Measurements from ENCODE around the gene IL1RAPL1. TPM values are rescaled to one million over a fixed set of nuclear protein-coding genes. Genes with fewer than 3 reads are reported as not detected.
"Not testable (repeated sequence)": the region's sequence is repeated elsewhere in the genome, so short reads cannot be mapped to it uniquely, and the experiment has no call there.

Gene IL1RAPL1
- total RNA-seq, 2 experiments from 2014 or later = not detected

- POLR2A ChIA-PET = no interaction called here
- H3K9me3 Mint-ChIP-seq = no peaks in the 10 kb centered on the region
- no peak overlapping the region for H3K27ac Mint-ChIP-seq
- H3K4me1 Mint-ChIP-seq = no peaks in the 10 kb centered on the region
- no peak overlapping the region for H3K4me3 Mint-ChIP-seq
- DNase-seq (no peak), ATAC-seq (ENCODE audit: low read depth) (no peak)
- H3K36me3 Mint-ChIP-seq = no peaks in the 10 kb centered on the region
- no peaks in the 10 kb centered on the region for H3K27me3 Mint-ChIP-seq
Observed at GRCh38 chrX:29067351-29067750, 480.1 kb downstream of the IL1RAPL1 start.

- DNase-seq (no peak), ATAC-seq (ENCODE audit: low read depth) (no peak)
- Mint-ChIP-seq H3K4me3 (no peak overlapping the region), H3K9me3 (no peaks in the 10 kb centered on the region), H3K36me3 (no peaks in the 10 kb centered on the region), H3K27me3 (no peaks in the 10 kb centered on the region), H3K4me1 (no peaks in the 10 kb centered on the region), H3K27ac (no peak overlapping the region)
- POLR2A ChIA-PET = no interaction called here
Observed at GRCh38 chrX:29071525-29072320, 484.5 kb downstream of the IL1RAPL1 start.

GRCh38 chrX:29082558-29082957 is 495.3 kb downstream of the IL1RAPL1 start:
- Mint-ChIP-seq H3K36me3 (no peaks in the 10 kb centered on the region), H3K4me3 (no peak overlapping the region), H3K27ac (no peak overlapping the region), H3K9me3 (peaks cover 2% of the 10 kb centered on the region), H3K4me1 (no peaks in the 10 kb centered on the region), H3K27me3 (no peaks in the 10 kb centered on the region)
- ATAC-seq (ENCODE audit: low read depth) (no peak), DNase-seq (no peak)
- POLR2A ChIA-PET = no interaction called here

DNA sequence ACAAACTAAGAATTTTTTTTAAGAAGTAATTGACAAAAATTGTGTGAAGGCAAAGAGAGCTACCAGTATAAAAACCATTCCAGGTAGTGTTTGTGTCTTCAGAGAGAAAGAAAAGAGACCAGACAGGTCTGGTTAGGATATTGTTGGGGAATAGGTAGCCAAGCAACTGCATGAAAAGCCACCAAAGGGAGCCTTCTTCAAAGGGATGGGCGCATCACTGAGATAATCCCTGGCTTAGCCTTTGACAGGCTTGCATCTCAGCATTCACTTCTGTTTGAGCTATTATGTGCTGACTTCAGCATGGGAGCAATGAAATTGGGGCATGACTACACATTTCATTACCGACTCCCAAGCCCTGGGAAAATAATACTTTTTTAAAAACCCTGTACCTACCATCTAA is 496.6 kb downstream of the IL1RAPL1 start:
- DNase-seq (no peak), ATAC-seq (ENCODE audit: low read depth) (no peak)
- H3K4me1 Mint-ChIP-seq = no peaks in the 10 kb centered on the region
- POLR2A ChIA-PET = no interaction called here
- no peak overlapping the region for H3K27ac Mint-ChIP-seq
- no peaks in the 10 kb centered on the region for H3K27me3 Mint-ChIP-seq
- H3K9me3 Mint-ChIP-seq = no peaks in the 10 kb centered on the region
- H3K4me3 Mint-ChIP-seq = no peak overlapping the region
- no peaks in the 10 kb centered on the region for H3K36me3 Mint-ChIP-seq

DNA sequence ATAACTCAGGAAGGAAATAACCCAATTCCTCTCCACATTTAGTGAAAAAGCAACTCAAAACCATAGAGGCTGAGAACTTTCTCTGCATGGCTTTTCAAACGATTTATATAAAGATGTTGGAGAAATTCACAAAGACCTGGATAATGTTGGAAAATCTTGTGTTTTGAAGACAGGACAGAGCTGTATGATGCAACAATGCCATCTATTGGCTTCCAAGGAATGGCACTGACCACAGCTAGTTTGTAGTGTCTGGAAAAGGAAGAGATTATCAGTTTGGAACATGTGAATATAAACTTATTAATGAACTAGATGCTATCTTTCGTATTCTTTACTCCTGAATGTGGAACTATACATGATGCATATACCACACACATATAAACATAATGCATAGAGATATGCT is 503.6 kb downstream of the IL1RAPL1 start:
- no peak for DNase-seq
- Mint-ChIP-seq H3K27me3 (no peaks in the 10 kb centered on the region), H3K9me3 (no peaks in the 10 kb centered on the region), H3K4me1 (no peaks in the 10 kb centered on the region), H3K36me3 (no peaks in the 10 kb centered on the region), H3K4me3 (no peak overlapping the region), H3K27ac (no peak overlapping the region)
- no peak for ATAC-seq (ENCODE audit: low read depth)
- POLR2A ChIA-PET = no interaction called here

DNA sequence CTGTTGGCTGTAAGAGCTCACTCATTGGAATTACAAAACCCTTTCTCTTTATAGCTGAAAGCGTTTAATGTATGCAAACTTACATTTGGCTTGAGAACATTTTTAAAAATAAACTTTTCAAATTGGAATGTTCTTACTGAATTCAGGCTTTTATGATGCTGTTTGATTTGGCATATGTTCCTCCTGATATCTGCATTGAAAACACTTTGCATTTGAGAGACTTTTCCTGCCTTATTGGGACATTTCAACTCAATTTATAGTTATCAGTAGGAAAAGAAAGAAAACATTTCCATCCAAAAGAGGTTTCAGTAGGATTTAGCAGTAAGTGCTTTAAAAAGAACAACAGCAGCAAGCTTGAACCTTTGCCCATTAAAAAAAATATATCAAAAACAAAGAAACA is 520.0 kb downstream of the IL1RAPL1 start:
- DNase-seq (no peak), ATAC-seq (ENCODE audit: low read depth) (no peak)
- Mint-ChIP-seq H3K36me3 (no peaks in the 10 kb centered on the region), H3K27ac (no peak overlapping the region), H3K4me1 (no peaks in the 10 kb centered on the region), H3K9me3 (no peaks in the 10 kb centered on the region), H3K27me3 (no peaks in the 10 kb centered on the region), H3K4me3 (no peak overlapping the region)
- POLR2A ChIA-PET = no interaction called here

DNA sequence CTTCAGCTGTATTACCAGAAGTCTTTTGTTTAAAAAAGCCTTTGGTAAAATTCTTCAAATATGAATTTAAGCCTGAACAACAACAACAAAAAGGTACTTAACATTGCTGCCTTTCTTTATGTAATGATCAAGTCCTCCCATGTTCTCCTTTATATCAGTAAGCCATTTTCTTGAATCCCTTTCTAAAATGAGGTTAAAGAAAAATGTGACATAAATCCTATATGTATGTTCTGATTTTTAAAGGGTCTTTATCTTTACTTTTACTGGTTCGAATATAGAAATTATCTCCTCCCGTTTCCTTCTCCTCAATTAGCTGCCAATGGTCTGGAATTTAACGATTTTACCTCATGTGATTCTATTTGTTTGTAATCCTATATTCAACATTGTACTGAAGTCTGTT is 522.8 kb downstream of the IL1RAPL1 start:
- Mint-ChIP-seq H3K27me3 (no peaks in the 10 kb centered on the region), H3K4me3 (no peak overlapping the region), H3K9me3 (no peaks in the 10 kb centered on the region), H3K36me3 (no peaks in the 10 kb centered on the region), H3K27ac (no peak overlapping the region), H3K4me1 (no peaks in the 10 kb centered on the region)
- ATAC-seq (ENCODE audit: low read depth) (no peak), DNase-seq (no peak)
- POLR2A ChIA-PET = no interaction called here

DNA sequence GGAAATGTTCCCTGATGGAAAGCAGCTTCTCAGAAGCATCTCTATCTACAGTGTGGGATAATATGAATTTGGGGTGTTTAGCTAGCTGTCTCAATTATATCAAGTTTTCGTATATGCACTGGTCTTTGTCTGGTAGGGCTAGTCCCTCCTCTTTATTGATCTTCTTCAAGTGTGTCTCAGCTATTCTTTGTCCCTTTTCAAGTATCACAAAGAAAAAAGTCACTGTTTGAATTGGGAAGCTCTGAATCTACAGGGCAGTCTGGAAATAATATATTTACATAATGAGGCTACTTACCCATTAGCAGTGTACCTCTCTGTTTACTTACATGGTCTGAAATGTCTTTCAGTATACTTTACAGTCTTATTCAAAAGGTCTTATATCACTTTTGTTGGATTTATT is 526.0 kb downstream of the IL1RAPL1 start:
- ATAC-seq (ENCODE audit: low read depth) = no peak
- Mint-ChIP-seq H3K4me1 (no peaks in the 10 kb centered on the region), H3K27ac (no peak overlapping the region), H3K27me3 (no peaks in the 10 kb centered on the region), H3K4me3 (no peak overlapping the region), H3K9me3 (no peaks in the 10 kb centered on the region), H3K36me3 (no peaks in the 10 kb centered on the region)
- POLR2A ChIA-PET = no interaction called here
- no peak for DNase-seq

DNA sequence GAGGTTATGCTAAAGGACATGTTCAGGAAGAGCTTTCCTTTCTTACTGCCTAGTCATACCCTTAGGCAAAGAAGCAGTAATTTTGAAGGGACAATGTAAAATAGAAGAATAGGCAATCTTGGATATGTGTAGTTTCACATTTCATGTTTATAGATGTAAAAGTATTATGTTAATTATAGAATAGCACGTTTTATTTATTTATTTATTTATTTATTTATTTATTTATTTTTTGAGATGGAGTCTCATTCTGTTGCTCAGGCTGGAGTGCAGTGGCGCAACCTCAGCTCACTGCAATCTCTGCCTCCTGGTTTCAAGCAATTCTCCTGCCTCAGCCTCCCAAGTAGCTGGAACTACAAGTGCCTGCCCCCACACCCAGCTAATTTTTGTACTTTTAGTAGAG is 535.6 kb downstream of the IL1RAPL1 start:
- DNase-seq; H3K4me1 Mint-ChIP-seq; H3K9me3 Mint-ChIP-seq; ATAC-seq (ENCODE audit: low read depth); H3K36me3 Mint-ChIP-seq; H3K27me3 Mint-ChIP-seq; POLR2A ChIA-PET; H3K4me3 Mint-ChIP-seq; H3K27ac Mint-ChIP-seq: not testable (repeated sequence)

- Mint-ChIP-seq H3K27ac (no peak overlapping the region), H3K9me3 (no peaks in the 10 kb centered on the region)
Observed at GRCh38 chrX:29130905-29131304, 543.7 kb downstream of the IL1RAPL1 start.

GRCh38 chrX:29136904-29137303 is 549.7 kb downstream of the IL1RAPL1 start:
- Mint-ChIP-seq H3K4me1 (no peaks in the 10 kb centered on the region), H3K27ac (no peak overlapping the region), H3K27me3 (no peaks in the 10 kb centered on the region), H3K9me3 (no peaks in the 10 kb centered on the region), H3K4me3 (no peak overlapping the region), H3K36me3 (no peaks in the 10 kb centered on the region)
- DNase-seq (no peak), ATAC-seq (ENCODE audit: low read depth) (no peak)
- POLR2A ChIA-PET = no interaction called here

More at GRCh38 chrX:29130905-29131304, 543.7 kb downstream of the IL1RAPL1 start:
- Mint-ChIP-seq H3K36me3 (no peaks in the 10 kb centered on the region), H3K4me3 (no peak overlapping the region), H3K27me3 (no peaks in the 10 kb centered on the region), H3K4me1 (no peaks in the 10 kb centered on the region)
- DNase-seq = no peak
- POLR2A ChIA-PET = no interaction called here
- ATAC-seq (ENCODE audit: low read depth) = no peak

DNA sequence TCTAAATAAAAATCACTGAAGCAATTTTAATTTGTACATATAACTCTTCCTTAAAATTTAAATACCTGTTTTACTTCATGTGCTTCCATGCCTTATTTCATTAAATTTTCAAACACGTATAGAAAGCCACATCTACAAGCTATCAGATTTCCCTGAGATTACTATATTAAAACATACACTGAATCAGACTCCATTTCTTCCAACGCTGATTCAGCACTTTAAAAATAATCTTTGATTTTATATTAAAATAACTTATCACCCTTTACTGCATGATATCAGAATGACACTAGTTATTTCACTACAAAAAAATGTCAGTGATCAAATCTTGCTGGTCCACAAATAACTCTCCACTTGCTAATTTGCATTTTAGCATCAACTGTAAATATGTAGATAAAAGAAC is 550.8 kb downstream of the IL1RAPL1 start:
- POLR2A ChIA-PET = no interaction called here
- no peaks in the 10 kb centered on the region for H3K4me1 Mint-ChIP-seq
- no peaks in the 10 kb centered on the region for H3K9me3 Mint-ChIP-seq
- DNase-seq (no peak), ATAC-seq (ENCODE audit: low read depth) (no peak)
- no peak overlapping the region for H3K27ac Mint-ChIP-seq
- H3K4me3 Mint-ChIP-seq = no peak overlapping the region
- H3K27me3 Mint-ChIP-seq = no peaks in the 10 kb centered on the region
- H3K36me3 Mint-ChIP-seq = no peaks in the 10 kb centered on the region

DNA sequence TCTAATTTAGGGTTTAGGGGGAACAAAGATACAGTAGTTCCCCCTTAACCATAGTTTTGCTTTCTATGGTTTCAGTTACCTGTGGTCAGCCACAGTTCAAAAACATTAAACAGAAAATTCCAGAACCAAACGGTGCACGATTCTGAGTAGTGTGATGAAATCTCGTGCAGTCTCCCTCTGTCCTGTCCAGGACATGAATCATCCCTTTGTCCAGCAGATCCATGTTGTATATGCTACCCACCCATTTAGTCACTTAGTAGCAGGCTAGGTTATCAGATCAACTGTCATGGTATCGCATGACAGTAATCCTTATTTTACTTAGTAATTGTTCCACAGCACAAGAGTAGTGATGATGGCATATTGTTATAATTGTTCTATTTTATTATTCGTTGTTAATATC is 556.1 kb downstream of the IL1RAPL1 start:
- H3K4me1 Mint-ChIP-seq = no peaks in the 10 kb centered on the region
- DNase-seq (no peak), ATAC-seq (ENCODE audit: low read depth) (no peak)
- no peak overlapping the region for H3K27ac Mint-ChIP-seq
- no peak overlapping the region for H3K4me3 Mint-ChIP-seq
- POLR2A ChIA-PET = no interaction called here
- peaks cover 2% of the 10 kb centered on the region for H3K9me3 Mint-ChIP-seq
- no peaks in the 10 kb centered on the region for H3K27me3 Mint-ChIP-seq
- no peaks in the 10 kb centered on the region for H3K36me3 Mint-ChIP-seq

- no peak for DNase-seq
- no peak for ATAC-seq (ENCODE audit: low read depth)
- POLR2A ChIA-PET = no interaction called here
- Mint-ChIP-seq H3K36me3 (no peaks in the 10 kb centered on the region), H3K4me3 (no peak overlapping the region), H3K9me3 (peaks cover 2% of the 10 kb centered on the region), H3K27ac (no peak overlapping the region), H3K4me1 (no peaks in the 10 kb centered on the region), H3K27me3 (no peaks in the 10 kb centered on the region)
Observed at GRCh38 chrX:29143756-29144155, 556.5 kb downstream of the IL1RAPL1 start.

- Mint-ChIP-seq H3K4me3 (no peak overlapping the region), H3K9me3 (peaks cover 2% of the 10 kb centered on the region), H3K4me1 (no peaks in the 10 kb centered on the region), H3K27me3 (no peaks in the 10 kb centered on the region), H3K36me3 (no peaks in the 10 kb centered on the region), H3K27ac (no peak overlapping the region)
- POLR2A ChIA-PET = no interaction called here
- DNase-seq (no peak), ATAC-seq (ENCODE audit: low read depth) (no peak)
Observed at GRCh38 chrX:29145316-29145715, 558.1 kb downstream of the IL1RAPL1 start.
